PC-3 (cell line): ENCODE measurements around the gene CASKIN2. TPM values are rescaled to one million over a fixed set of nuclear protein-coding genes. Genes with fewer than 3 reads are reported as not detected.
A peak's percentile ranks its signal among the peaks of the same experiment; 100 is the strongest.

ENCODE experiments used
- ATAC-seq: fragments of 200-7000 bp; cut with Tn5 transposase; 2 replicates; pipeline ENCODE4 v1.9.1; 2020; ENCODE audit warnings: mild to moderate bottlenecking, moderate library complexity
- BruUV-seq: library from RNA; stranded (reverse); fragments of 400-500 nt; replicated peaks from 2 replicates; lab custom pipeline; 2021; lab: Mats Ljungman, UMichigan
- CTCF ChIA-PET: fragments of 300-600 bp; sonication (Branson Sonifier 250); formaldehyde crosslinking; loops from one replicate; lab custom pipeline; 2022; ENCODE audit warnings: antibody characterized with exemption; lab: Charles Lee
- POLR2A ChIA-PET: fragments of 300-600 bp; sonication (Branson Sonifier 250); formaldehyde crosslinking; loops from one replicate; lab custom pipeline; 2022; ENCODE audit warnings: antibody characterized with exemption; ENCODE audit not compliant: unreplicated experiment; lab: Charles Lee
- DNase-seq: peaks from one replicate; pipeline ENCODE4 v3.0.0-alpha.2; 2015
- H2AFZ ChIP-seq: fragments of 300-600 bp; sonication (generic); 2 replicates; pipeline ENCODE4 v1.6.0; 2016; ENCODE audit warnings: antibody characterized with exemption, low read length
- H3F3A ChIP-seq: fragments of 300-600 bp; sonication (generic); one replicate; pipeline ENCODE4 v1.6.0; 2017; ENCODE audit warnings: antibody characterized with exemption, low read length, control low read depth, mild to moderate bottlenecking; ENCODE audit not compliant: unreplicated experiment
- H3K27ac ChIP-seq: fragments of 300-600 bp; sonication (generic); 2 replicates; pipeline ENCODE4 v1.5.1; 2016; ENCODE audit warnings: mild to moderate bottlenecking, low read length
- H3K27me3 ChIP-seq: fragments of 300-600 bp; sonication (generic); 2 replicates; pipeline ENCODE4 v1.6.1; 2016; ENCODE audit warnings: low read length, mixed read lengths
- H3K36me3 ChIP-seq: fragments of 300-600 bp; sonication (generic); 2 replicates; pipeline ENCODE4 v1.6.1; 2016; ENCODE audit warnings: low read depth, mixed run types, low read length, mixed read lengths
- H3K4me1 ChIP-seq: fragments of 300-600 bp; sonication (generic); 2 replicates; pipeline ENCODE4 v1.5.1; 2016; ENCODE audit warnings: low read length; ENCODE audit not compliant: insufficient read depth
- H3K4me2 ChIP-seq: fragments of 300-600 bp; sonication (generic); 2 replicates; pipeline ENCODE4 v1.6.0; 2016; ENCODE audit warnings: low read length
- H3K4me3 ChIP-seq: fragments of 300-600 bp; sonication (generic); 2 replicates; pipeline ENCODE4 v1.5.1; 2016; ENCODE audit warnings: mild to moderate bottlenecking, low read length, mixed read lengths
- H3K79me2 ChIP-seq: fragments of 300-600 bp; sonication (generic); 2 replicates; pipeline ENCODE4 v1.6.1; 2017; ENCODE audit warnings: low read length, mixed read lengths
- H3K9ac ChIP-seq: fragments of 300-600 bp; sonication (generic); 2 replicates; pipeline ENCODE4 v1.6.0; 2016; ENCODE audit warnings: mild to moderate bottlenecking, low read length
- H3K9me2 ChIP-seq: fragments of 300-600 bp; sonication (generic); replicated peaks from 2 replicates; pipeline ENCODE4 v1.6.1; 2016; ENCODE audit warnings: mixed run types, low read length, mixed read lengths
- H3K9me3 ChIP-seq: fragments of 300-600 bp; sonication (generic); 2 replicates; pipeline ENCODE4 v1.6.1; 2016; ENCODE audit warnings: low read length, mixed read lengths
- H4K20me1 ChIP-seq: fragments of 300-600 bp; sonication (generic); 2 replicates; pipeline ENCODE4 v1.6.1; 2016; ENCODE audit warnings: low read length, mixed read lengths
- CTCF ChIP-seq: fragments of 300-600 bp; sonication (generic); conservative IDR thresholded peaks from 2 replicates; pipeline ENCODE4 v1.5.1; 2017; ENCODE audit warnings: antibody characterized with exemption, low read depth, mild to moderate bottlenecking, low read length
- EZH2 ChIP-seq: fragments of 300-600 bp; sonication (generic); IDR thresholded peaks from one replicate; pipeline ENCODE4 v1.6.1; 2017; ENCODE audit warnings: antibody characterized with exemption, mild to moderate bottlenecking, low read length; ENCODE audit not compliant: unreplicated experiment
- EZH2phosphoT487 ChIP-seq: fragments of 300-600 bp; sonication (generic); IDR thresholded peaks from 2 replicates; pipeline ENCODE4 v1.6.1; 2018; ENCODE audit warnings: mild to moderate bottlenecking, antibody characterized with exemption, low read length, borderline replicate concordance
- intact Hi-C: fragments of 100-400 bp; cut with micrococcal nuclease; formaldehyde crosslinking; loops from 2 replicates; pipeline ENCODE4 v1.9.0; 2023
- total RNA-seq: library from RNA; depleted of rRNA; stranded (reverse); fragments of >200 nt; gene quantifications from 2 replicates; pipeline ENCODE4 v1.2.3, GENCODE V29; 2014

CASKIN2 gene
- total RNA-seq, 1 experiment from 2014 or later, result 22.0 TPM

GRCh38 chr17:75472119-75472518, 43.2 kb downstream of the CASKIN2 start:
- H3K9ac ChIP-seq, result no peak overlapping the region
- H2AFZ ChIP-seq, result no peak overlapping the region
- ChIA-PET CTCF (no interaction called here), POLR2A (no interaction called here)
- BruUV-seq, result TSS peak; percentile 20
- peaks cover 11% of the 10 kb centered on the region; the same call in 1 of the 2 replicates for H3K4me1 ChIP-seq
- H3K79me2 ChIP-seq, result peaks cover 11% of the 10 kb centered on the region; the same call in 1 of the 2 replicates
- peaks cover 7% of the 10 kb centered on the region; the same call in 1 of the 2 replicates for H3K36me3 ChIP-seq
- no peak for ATAC-seq
- no peaks in the 10 kb centered on the region for H3K9me3 ChIP-seq
- H3K4me2 ChIP-seq, result no peak overlapping the region
- DNase-seq, result no peak
- no peaks in the 10 kb centered on the region for H3K27me3 ChIP-seq
- intact Hi-C loops, result no loop called here
- no peak overlapping the region for H3K4me3 ChIP-seq
- no peaks in the 10 kb centered on the region for H3F3A ChIP-seq
- no peak overlapping the region for H3K27ac ChIP-seq
- no peaks in the 10 kb centered on the region for H3K9me2 ChIP-seq
- H4K20me1 ChIP-seq, result no peaks in the 10 kb centered on the region
- no peak for TF ChIP-seq EZH2
- no peak for TF ChIP-seq EZH2phosphoT487
- TF ChIP-seq CTCF, result no peak

DNA sequence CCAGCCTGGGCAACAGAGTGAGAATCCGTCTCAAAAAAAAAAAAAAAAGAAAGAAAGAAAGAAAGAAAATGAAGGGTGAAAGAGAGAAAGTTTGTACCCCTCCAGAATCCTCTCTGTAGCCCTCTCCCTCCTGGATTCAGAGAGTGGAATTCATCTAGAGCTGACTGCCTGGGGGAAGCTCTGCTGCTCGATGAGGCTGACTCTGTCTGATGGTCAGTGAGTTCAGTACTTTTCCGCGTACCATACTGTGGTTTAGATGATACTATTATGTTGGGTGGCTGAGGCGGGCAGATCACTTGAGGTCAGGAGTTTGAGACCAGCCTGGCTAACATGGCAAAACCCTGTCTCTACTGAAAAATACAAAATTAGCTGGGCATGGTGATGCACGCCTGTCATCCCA, 44.1 kb downstream of the CASKIN2 start:
- no peak for TF ChIP-seq CTCF
- no peak for TF ChIP-seq EZH2
- no peak for TF ChIP-seq EZH2phosphoT487
- H3F3A ChIP-seq, result no peaks in the 10 kb centered on the region
- peaks cover 16% of the 10 kb centered on the region; the same call in 1 of the 2 replicates for H3K79me2 ChIP-seq
- no peak for ATAC-seq
- ChIA-PET POLR2A (no interaction called here), CTCF (no interaction called here)
- H3K4me3 ChIP-seq, result no peak overlapping the region
- no peaks in the 10 kb centered on the region for H3K27me3 ChIP-seq
- no peaks in the 10 kb centered on the region for H3K9me2 ChIP-seq
- no peaks in the 10 kb centered on the region; the same call in 1 of the 2 replicates for H3K9me3 ChIP-seq
- DNase-seq, result no peak
- H3K36me3 ChIP-seq, result peaks cover 7% of the 10 kb centered on the region; the same call in 1 of the 2 replicates
- no peak overlapping the region for H3K9ac ChIP-seq
- no TSS peak for BruUV-seq
- no peak overlapping the region for H3K27ac ChIP-seq
- no peak overlapping the region for H3K4me2 ChIP-seq
- H4K20me1 ChIP-seq, result no peaks in the 10 kb centered on the region
- peaks cover 11% of the 10 kb centered on the region; the same call in 1 of the 2 replicates for H3K4me1 ChIP-seq
- no peak overlapping the region for H2AFZ ChIP-seq
- intact Hi-C loops, result no loop called here

DNA sequence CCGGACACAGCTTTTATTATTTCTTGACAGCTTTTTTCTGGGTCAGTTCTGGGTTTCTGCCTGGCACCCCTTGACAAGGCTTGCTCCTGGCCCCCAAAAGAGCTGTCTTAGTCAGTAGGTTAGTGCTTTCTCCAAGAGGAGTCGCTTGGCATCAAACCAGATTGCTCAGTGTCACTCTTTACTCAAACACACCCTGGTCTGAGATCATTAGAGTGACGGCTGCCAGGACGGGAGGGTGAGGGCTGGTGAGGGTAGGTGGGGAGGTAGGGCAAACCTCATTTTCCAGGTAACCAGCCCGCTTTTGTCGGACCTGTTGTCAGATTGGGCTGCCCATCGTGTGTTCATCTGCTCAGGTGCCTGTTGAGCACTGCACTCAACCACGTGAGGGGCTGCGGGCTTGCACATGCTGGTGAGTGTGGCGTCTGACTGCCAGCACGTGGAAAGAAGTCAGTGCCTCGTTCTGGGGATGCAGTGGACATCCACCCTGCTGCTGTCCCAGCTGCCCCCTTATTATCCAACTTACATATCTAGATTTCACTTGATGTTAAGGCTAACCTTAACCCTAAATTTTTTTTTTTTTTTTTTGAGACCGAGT, 46.5 kb downstream of the CASKIN2 start:
- H3K4me3 ChIP-seq, result no peak overlapping the region
- no peak overlapping the region for H3K9ac ChIP-seq
- no peaks in the 10 kb centered on the region for H3F3A ChIP-seq
- no TSS peak for BruUV-seq
- intact Hi-C loops, result no loop called here
- no peaks in the 10 kb centered on the region for H3K27me3 ChIP-seq
- CTCF ChIA-PET, result interaction anchor here (0.6 kb wide), 1 partner anchor 177 kb away, joined by 3 read pairs; no protein-coding TSS in a partner anchor
- peak; percentile 51 for DNase-seq
- no peaks in the 10 kb centered on the region; the same call in 1 of the 2 replicates for H3K9me3 ChIP-seq
- ATAC-seq, result peak; percentile 94
- POLR2A ChIA-PET, result interaction anchor here (0.7 kb wide), 1 partner anchor 14 kb away, joined by 5 read pairs; no protein-coding TSS in a partner anchor
- TF ChIP-seq CTCF, result no peak
- no peak for TF ChIP-seq EZH2phosphoT487
- TF ChIP-seq EZH2, result no peak
- peaks cover 9% of the 10 kb centered on the region for H3K36me3 ChIP-seq
- H3K4me2 ChIP-seq, result no peak overlapping the region
- peaks cover 11% of the 10 kb centered on the region; the same call in 1 of the 2 replicates for H3K4me1 ChIP-seq
- peaks cover 21% of the 10 kb centered on the region for H3K79me2 ChIP-seq
- no peak overlapping the region for H3K27ac ChIP-seq
- no peaks in the 10 kb centered on the region for H3K9me2 ChIP-seq
- no peaks in the 10 kb centered on the region for H4K20me1 ChIP-seq
- H2AFZ ChIP-seq, result no peak overlapping the region
